Skeletal muscle tissue (tissue), 4 donors: ENCODE data around the gene MAOB. TPM values are rescaled to one million over a fixed set of nuclear protein-coding genes. Genes with fewer than 3 reads are reported as not detected.

Experiments used
- H3K27ac ChIP-seq: one replicate; pipeline ENCODE4 v1.7.0; 2013; ENCODE audit warnings: mild to moderate bottlenecking, low read depth, low read length, inconsistent platforms
- H3K27me3 ChIP-seq, 3 donors: one replicate each; pipeline ENCODE4 v1.7.0; 2013; ENCODE audit warnings: low read length in 3 of 3; ENCODE audit not compliant: control insufficient read depth in 3 of 3, insufficient read depth in 3 of 3
- H3K36me3 ChIP-seq, 3 donors: one replicate each; pipeline ENCODE4 v1.7.0; 2013; ENCODE audit warnings: low read length in 3 of 3; ENCODE audit not compliant: control insufficient read depth in 3 of 3, insufficient read depth in 3 of 3
- H3K4me1 ChIP-seq, 3 donors: one replicate each; pipeline ENCODE4 v1.7.0; 2013; ENCODE audit warnings: low read length in 3 of 3, mild to moderate bottlenecking in 3 of 3; ENCODE audit not compliant: control insufficient read depth in 3 of 3, insufficient read depth in 3 of 3
- H3K4me3 ChIP-seq, 3 donors: one replicate each; pipeline ENCODE4 v1.7.0; 2013; ENCODE audit warnings: low read length in 3 of 3
- H3K9ac ChIP-seq, 3 donors: one replicate each; pipeline ENCODE4 v1.7.0; 2013; ENCODE audit warnings: low read length in 3 of 3, mild to moderate bottlenecking in 3 of 3, moderate library complexity in 2 of 3, low read depth in 1 of 3
- H3K9me3 ChIP-seq, 3 donors: one replicate each; pipeline ENCODE4 v1.7.0; 2013; ENCODE audit warnings: low read length in 3 of 3; ENCODE audit not compliant: control insufficient read depth in 3 of 3
- total RNA-seq: library from RNA; depleted of rRNA; stranded (reverse); fragments of >200 nt; gene quantifications from one replicate; pipeline ENCODE4 v1.2.3, GENCODE V29; 2014
- donor health status: Osteomylitis.

Gene MAOB
- total RNA-seq, 1 donor from 2014 or later, result 1.0 TPM

GRCh38 chrX:43805579-43805978, 76.7 kb downstream of the MAOB start:
- peaks cover 0 to 2% (median 0%) of the 10 kb centered on the region in 3 donors for H3K27me3 ChIP-seq
- H3K27ac ChIP-seq, result no peak overlapping the region
- H3K36me3 ChIP-seq, result peaks cover 0 to 5% (median 0%) of the 10 kb centered on the region in 3 donors
- H3K9me3 ChIP-seq, result no peaks in the 10 kb centered on the region
- no peak overlapping the region for H3K4me3 ChIP-seq
- H3K9ac ChIP-seq, result no peak overlapping the region
- H3K4me1 ChIP-seq, result peaks cover 0 to 4% (median 0%) of the 10 kb centered on the region in 3 donors

DNA sequence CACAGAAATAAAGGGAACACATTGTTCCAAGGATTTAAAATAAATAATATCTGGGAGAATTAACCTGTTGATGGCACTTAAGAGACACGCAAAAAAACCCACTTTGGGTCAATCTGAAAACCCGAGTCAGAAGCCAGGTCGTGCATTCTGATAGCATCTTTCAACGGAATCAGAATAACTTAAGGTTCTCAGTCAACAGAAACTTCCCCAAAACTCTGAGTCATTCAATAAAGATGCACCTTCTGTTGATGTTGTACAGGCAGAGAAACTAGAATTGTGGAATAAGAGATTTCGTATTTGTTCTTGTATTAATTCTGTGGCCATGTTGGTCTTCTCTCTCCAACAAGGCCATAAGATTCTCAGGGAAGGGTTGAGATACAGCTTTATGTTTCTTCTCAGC, 78.2 kb downstream of the MAOB start:
- H3K4me1 ChIP-seq, result peaks cover 0 to 4% (median 0%) of the 10 kb centered on the region in 3 donors

GRCh38 chrX:43785930-43786591, 96.2 kb downstream of the MAOB start:
- Histone ChIP-seq H3K4me1 (no peaks in the 10 kb centered on the region), H3K9me3 (peaks cover 0 to 2% (median 0%) of the 10 kb centered on the region in 3 donors), H3K9ac (no peak overlapping the region), H3K27me3 (no peaks in the 10 kb centered on the region), H3K27ac (no peak overlapping the region), H3K36me3 (peaks cover 2 to 3% (median 2%) of the 10 kb centered on the region in 3 donors), H3K4me3 (no peak overlapping the region)

More for the DNA sequence above, 78.2 kb downstream of the MAOB start:
- Histone ChIP-seq H3K4me3 (no peak overlapping the region), H3K9ac (no peak overlapping the region), H3K9me3 (no peaks in the 10 kb centered on the region), H3K36me3 (peaks cover 0 to 5% (median 0%) of the 10 kb centered on the region in 3 donors), H3K27me3 (peaks cover 0 to 2% (median 0%) of the 10 kb centered on the region in 3 donors), H3K27ac (no peak overlapping the region)

GRCh38 chrX:43758044-43758443, 124.2 kb downstream of the MAOB start:
- H3K27me3 ChIP-seq, result no peaks in the 10 kb centered on the region
- no peaks in the 10 kb centered on the region for H3K36me3 ChIP-seq
- H3K4me3 ChIP-seq, result no peak overlapping the region
- no peaks in the 10 kb centered on the region for H3K4me1 ChIP-seq
- H3K9me3 ChIP-seq, result no peaks in the 10 kb centered on the region
- H3K9ac ChIP-seq, result no peak overlapping the region
- H3K27ac ChIP-seq, result no peak overlapping the region

GRCh38 chrX:43756076-43756475, 126.2 kb downstream of the MAOB start:
- no peaks in the 10 kb centered on the region for H3K4me1 ChIP-seq
- no peaks in the 10 kb centered on the region for H3K9me3 ChIP-seq
- no peak overlapping the region for H3K4me3 ChIP-seq
- H3K36me3 ChIP-seq, result no peaks in the 10 kb centered on the region
- no peaks in the 10 kb centered on the region for H3K27me3 ChIP-seq
- no peak overlapping the region for H3K9ac ChIP-seq
- no peak overlapping the region for H3K27ac ChIP-seq

GRCh38 chrX:43753637-43754036, 128.6 kb downstream of the MAOB start:
- no peak overlapping the region for H3K9ac ChIP-seq
- H3K36me3 ChIP-seq, result no peaks in the 10 kb centered on the region
- no peak overlapping the region for H3K27ac ChIP-seq
- H3K4me3 ChIP-seq, result no peak overlapping the region
- H3K27me3 ChIP-seq, result no peaks in the 10 kb centered on the region
- no peaks in the 10 kb centered on the region for H3K4me1 ChIP-seq
- no peaks in the 10 kb centered on the region for H3K9me3 ChIP-seq

GRCh38 chrX:43750248-43750676, 132.0 kb downstream of the MAOB start:
- Histone ChIP-seq H3K27me3 (no peaks in the 10 kb centered on the region), H3K9ac (no peak overlapping the region), H3K36me3 (no peaks in the 10 kb centered on the region), H3K4me1 (no peaks in the 10 kb centered on the region), H3K27ac (no peak overlapping the region), H3K4me3 (no peak overlapping the region), H3K9me3 (no peaks in the 10 kb centered on the region)

DNA sequence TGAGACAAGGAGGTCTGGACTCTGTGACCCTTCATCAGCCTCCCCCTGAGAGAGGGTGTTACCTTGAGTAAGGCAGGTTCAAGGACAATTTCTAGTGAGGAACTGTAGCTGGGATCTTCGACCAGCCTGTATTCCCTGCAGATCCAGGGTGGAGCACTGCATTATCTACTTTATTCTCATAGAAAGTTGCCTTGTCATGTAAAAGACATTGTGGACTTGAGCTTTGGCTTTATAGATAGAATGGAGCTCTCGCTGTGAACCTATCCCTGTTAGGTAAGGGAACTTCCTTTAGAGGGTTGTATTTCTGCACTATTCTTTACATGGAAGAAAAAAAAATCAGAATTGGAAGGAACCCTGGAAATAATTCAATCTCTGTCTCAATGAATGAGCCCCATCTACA, 134.8 kb downstream of the MAOB start:
- Histone ChIP-seq H3K4me1 (peaks cover 0 to 3% (median under 1%) of the 10 kb centered on the region in 3 donors), H3K4me3 (no peak overlapping the region), H3K9ac (no peak overlapping the region), H3K9me3 (no peaks in the 10 kb centered on the region), H3K27ac (no peak overlapping the region), H3K36me3 (no peaks in the 10 kb centered on the region), H3K27me3 (no peaks in the 10 kb centered on the region)

DNA sequence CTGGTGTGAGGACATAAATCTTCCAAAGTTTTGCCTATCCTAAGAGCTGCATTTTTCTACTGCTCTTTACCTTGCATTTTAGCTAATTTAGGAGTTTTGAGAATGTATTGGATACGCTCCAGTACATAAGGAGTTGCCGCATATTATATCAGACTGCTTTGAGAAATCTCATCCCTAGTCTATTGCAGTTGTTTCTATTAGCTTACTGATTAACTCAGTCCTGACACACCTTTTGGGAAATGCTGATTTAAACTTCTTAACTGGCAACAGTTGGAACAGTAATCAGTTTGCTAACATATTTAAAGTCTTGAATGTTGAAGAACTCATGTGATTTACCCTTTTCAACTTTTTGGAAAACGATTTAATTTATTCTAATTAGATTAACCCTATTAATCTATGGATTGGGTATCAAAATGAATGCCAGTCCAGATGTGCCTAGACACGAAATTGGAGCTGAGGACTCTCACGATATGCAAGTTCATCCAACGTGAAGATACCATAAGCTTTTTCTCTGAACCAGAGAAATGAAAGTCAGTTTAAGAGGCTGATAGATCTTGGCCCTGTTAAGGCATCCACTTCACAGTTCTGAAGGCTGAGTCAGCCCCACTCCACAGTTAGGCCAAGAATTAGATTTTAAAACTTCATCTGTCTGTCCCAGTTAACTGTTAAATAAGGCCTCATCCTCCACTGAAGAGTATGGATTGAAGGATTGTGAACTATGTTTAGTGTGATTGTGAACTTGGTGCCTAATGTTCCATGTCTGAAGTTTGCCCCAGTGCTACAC, 136.1 kb downstream of the MAOB start:
- no peak overlapping the region for H3K4me3 ChIP-seq
- H3K27ac ChIP-seq, result no peak overlapping the region
- peaks cover 4 to 6% (median 4%) of the 10 kb centered on the region in 3 donors for H3K4me1 ChIP-seq
- H3K27me3 ChIP-seq, result no peaks in the 10 kb centered on the region
- no peaks in the 10 kb centered on the region for H3K9me3 ChIP-seq
- no peak overlapping the region for H3K9ac ChIP-seq
- no peaks in the 10 kb centered on the region for H3K36me3 ChIP-seq

- no peak overlapping the region for H3K4me3 ChIP-seq
- no peaks in the 10 kb centered on the region for H3K9me3 ChIP-seq
- no peak overlapping the region for H3K9ac ChIP-seq
- no peaks in the 10 kb centered on the region for H3K27me3 ChIP-seq
- H3K36me3 ChIP-seq, result no peaks in the 10 kb centered on the region
- no peak overlapping the region for H3K27ac ChIP-seq
- H3K4me1 ChIP-seq, result peaks cover 4 to 6% (median 4%) of the 10 kb centered on the region in 3 donors
Observed at GRCh38 chrX:43744284-43744683, 138.0 kb downstream of the MAOB start.
